Colonic mucosa (tissue), 4 donors: ENCODE measurements around the gene ZBTB43. TPM values are rescaled to one million over a fixed set of nuclear protein-coding genes. Genes with fewer than 3 reads are reported as not detected.

Experiments
- DNase-seq: peaks from one replicate; pipeline ENCODE4 v3.0.0-alpha.2; 2020
- H3K27ac ChIP-seq: fragments of 200-600 bp; one replicate; pipeline ENCODE4 v1.8.0; 2021
- H3K27me3 ChIP-seq: fragments of 200-600 bp; one replicate; pipeline ENCODE4 v1.8.0; 2021
- H3K36me3 ChIP-seq: fragments of 200-600 bp; one replicate; pipeline ENCODE4 v1.8.0; 2021
- H3K4me1 ChIP-seq: fragments of 200-600 bp; one replicate; pipeline ENCODE4 v1.8.0; 2021; ENCODE audit warnings: mild to moderate bottlenecking
- H3K4me3 ChIP-seq: fragments of 200-600 bp; one replicate; pipeline ENCODE4 v1.8.0; 2021
- H3K9ac ChIP-seq, 2 donors: one replicate each; pipeline ENCODE4 v1.7.0; 2013; ENCODE audit warnings: control low read depth in 2 of 2, low read depth in 2 of 2, low read length in 2 of 2
- H3K9me3 ChIP-seq: fragments of 200-600 bp; one replicate; pipeline ENCODE4 v1.8.0; 2021
- intact Hi-C: fragments of 100-400 bp; cut with DNase I; formaldehyde crosslinking; loops from one replicate; pipeline ENCODE4 v1.14.1; 2022
- total RNA-seq, 2 donors: library from RNA; stranded (reverse); fragmentation: NEBNext Ultra II Directional in 1 of 2; extraction: Animal tissue kit (Norgen Biotek cat#: 25700) in 1 of 2; gene quantifications; one replicate each; pipeline ENCODE4 v1.2.1, GENCODE V29; 2021
- TF ChIP-seq, protein P1 (sequence below): fragments of 200-600 bp; IDR thresholded peaks from one replicate; pipeline ENCODE4 v1.8.0; 2022; ENCODE audit warnings: antibody characterized with exemption, mild to moderate bottlenecking
- donor health status: healthy.
- donor health status: DM: no; HTN: no; CAD: no.
- donor health status: DM: no; HTN: no; CAD: no.

ZBTB43 gene
- total RNA-seq, 2 donors from 2014 or later: 16.3 to 18.5 TPM

DNA sequence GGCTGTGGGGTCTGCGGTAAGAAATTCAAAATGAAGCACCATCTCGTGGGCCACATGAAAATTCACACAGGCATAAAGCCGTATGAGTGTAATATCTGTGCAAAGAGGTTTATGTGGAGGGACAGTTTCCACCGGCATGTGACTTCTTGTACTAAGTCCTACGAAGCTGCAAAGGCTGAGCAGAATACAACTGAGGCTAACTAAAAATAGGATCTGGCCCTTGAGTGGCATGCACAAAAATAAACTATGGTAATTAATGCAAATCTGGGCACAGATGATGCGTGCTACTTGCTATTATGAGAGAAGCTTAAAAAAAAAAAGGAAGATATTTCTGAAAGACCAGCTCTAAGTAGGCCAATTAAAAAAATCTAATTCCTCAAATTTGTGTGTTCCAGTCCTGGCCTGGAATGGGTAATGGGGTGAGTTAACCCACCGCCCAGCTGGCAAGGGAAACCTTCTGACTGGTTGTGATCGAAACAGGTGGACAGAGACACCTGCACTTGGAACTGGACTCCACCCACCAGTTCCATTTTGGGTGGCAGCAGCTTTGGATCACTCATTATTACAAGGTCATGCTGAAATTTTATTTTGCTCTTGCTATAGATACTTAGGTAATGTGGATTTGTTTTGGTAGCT, 29.0 kb downstream of the ZBTB43 start:
- Histone ChIP-seq H3K9me3 (no peaks in the 10 kb centered on the region), H3K27me3 (no peaks in the 10 kb centered on the region), H3K9ac (no peak overlapping the region), H3K4me3 (no peak overlapping the region), H3K36me3 (no peaks in the 10 kb centered on the region), H3K4me1 (no peaks in the 10 kb centered on the region), H3K27ac (no peak overlapping the region)
- intact Hi-C loops: no loop called here
- TF ChIP-seq, protein P1, sequence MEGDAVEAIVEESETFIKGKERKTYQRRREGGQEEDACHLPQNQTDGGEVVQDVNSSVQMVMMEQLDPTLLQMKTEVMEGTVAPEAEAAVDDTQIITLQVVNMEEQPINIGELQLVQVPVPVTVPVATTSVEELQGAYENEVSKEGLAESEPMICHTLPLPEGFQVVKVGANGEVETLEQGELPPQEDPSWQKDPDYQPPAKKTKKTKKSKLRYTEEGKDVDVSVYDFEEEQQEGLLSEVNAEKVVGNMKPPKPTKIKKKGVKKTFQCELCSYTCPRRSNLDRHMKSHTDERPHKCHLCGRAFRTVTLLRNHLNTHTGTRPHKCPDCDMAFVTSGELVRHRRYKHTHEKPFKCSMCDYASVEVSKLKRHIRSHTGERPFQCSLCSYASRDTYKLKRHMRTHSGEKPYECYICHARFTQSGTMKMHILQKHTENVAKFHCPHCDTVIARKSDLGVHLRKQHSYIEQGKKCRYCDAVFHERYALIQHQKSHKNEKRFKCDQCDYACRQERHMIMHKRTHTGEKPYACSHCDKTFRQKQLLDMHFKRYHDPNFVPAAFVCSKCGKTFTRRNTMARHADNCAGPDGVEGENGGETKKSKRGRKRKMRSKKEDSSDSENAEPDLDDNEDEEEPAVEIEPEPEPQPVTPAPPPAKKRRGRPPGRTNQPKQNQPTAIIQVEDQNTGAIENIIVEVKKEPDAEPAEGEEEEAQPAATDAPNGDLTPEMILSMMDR: no peak
- no peak for DNase-seq

DNA sequence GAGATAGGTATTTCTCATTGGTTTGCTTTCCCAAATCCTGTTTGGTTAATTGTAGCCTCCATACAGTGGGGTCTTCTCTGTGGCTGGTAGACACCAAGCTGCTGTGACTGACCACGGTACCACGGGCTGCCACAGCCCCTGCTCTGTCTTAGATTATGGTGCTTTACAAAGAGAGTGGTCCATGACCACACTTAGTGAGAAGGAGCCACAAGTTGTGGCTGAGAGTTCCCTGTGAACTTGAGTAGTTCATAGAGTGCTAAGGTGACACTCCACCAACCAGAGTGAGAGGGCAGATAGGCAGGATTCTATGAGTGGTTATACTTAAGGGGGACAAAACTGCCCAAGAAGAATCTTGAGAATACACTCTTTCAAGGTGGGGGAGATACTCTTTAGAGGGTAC, 29.8 kb downstream of the ZBTB43 start:
- Histone ChIP-seq H3K27me3 (no peaks in the 10 kb centered on the region), H3K9ac (no peak overlapping the region), H3K27ac (no peak overlapping the region), H3K36me3 (no peaks in the 10 kb centered on the region), H3K4me1 (no peaks in the 10 kb centered on the region), H3K9me3 (no peaks in the 10 kb centered on the region), H3K4me3 (no peak overlapping the region)
- intact Hi-C loops: no loop called here
- TF ChIP-seq, protein P1: no peak
- no peak for DNase-seq

DNA sequence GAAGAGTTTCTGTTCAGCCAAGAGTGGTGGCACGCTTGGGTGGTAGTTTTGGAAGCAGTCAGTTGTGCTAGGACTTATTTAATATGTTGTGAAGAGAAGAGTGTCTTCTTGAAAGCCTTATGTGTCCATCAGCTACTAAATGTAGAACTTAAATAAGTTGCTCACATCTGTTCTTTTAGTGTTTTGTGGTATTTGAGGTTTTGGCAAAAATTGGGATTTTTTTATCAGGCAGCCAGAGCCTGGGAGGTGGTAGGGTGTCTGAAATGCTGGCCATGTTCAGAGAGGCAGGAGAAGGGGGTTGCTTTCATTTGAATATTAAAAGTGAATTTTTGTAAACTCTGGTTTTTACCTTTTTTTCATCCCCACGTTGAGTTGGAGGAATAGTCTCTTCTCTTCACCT, 31.4 kb downstream of the ZBTB43 start:
- no peaks in the 10 kb centered on the region for H3K36me3 ChIP-seq
- H3K4me1 ChIP-seq: no peaks in the 10 kb centered on the region
- intact Hi-C loops: no loop called here
- H3K27me3 ChIP-seq: no peaks in the 10 kb centered on the region
- H3K9me3 ChIP-seq: no peaks in the 10 kb centered on the region
- no peak overlapping the region for H3K4me3 ChIP-seq
- DNase-seq: no peak
- TF ChIP-seq, protein P1: no peak
- H3K27ac ChIP-seq: no peak overlapping the region
- H3K9ac ChIP-seq: no peak overlapping the region

DNA sequence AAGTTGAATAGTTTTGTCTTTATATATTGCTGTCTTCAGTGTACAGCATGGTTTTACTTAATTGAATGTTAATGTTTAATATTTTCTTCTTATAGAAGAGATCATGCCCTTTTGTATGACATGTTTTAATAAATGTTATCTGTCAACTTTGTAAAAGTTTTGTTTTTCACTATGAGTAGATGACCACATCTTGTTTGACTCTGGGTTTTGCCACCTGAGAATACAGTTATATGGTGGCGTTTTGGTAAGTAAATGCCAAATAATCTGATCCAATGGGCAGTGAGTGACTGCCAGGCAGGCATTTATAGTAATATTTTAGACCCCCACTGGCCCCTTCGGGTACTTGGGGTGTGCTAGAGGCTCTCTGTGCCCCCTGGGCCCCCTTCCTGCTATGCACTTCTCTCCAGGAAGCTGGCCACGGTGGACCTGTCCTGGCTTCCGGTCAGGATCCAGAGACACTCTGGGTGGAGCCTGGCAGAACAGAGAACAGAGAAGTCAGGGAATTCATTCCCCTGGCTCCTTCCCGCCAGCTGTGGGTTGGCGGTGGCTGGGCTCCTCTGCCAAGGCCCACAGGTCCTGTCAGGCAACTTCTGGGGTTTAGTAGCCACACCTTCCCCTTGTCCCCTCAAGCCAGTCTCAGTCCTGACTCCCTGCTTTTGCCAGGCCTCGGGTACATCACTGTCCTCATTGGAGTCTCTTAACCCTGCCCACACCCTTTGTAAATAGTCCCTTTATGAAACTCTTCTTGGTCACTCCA, 33.4 kb downstream of the ZBTB43 start:
- Histone ChIP-seq H3K9ac (no peak overlapping the region), H3K27me3 (no peaks in the 10 kb centered on the region), H3K27ac (no peak overlapping the region), H3K36me3 (no peaks in the 10 kb centered on the region), H3K9me3 (no peaks in the 10 kb centered on the region), H3K4me3 (no peak overlapping the region), H3K4me1 (no peaks in the 10 kb centered on the region)
- DNase-seq: no peak
- TF ChIP-seq, protein P1: no peak
- intact Hi-C loops: no loop called here

DNA sequence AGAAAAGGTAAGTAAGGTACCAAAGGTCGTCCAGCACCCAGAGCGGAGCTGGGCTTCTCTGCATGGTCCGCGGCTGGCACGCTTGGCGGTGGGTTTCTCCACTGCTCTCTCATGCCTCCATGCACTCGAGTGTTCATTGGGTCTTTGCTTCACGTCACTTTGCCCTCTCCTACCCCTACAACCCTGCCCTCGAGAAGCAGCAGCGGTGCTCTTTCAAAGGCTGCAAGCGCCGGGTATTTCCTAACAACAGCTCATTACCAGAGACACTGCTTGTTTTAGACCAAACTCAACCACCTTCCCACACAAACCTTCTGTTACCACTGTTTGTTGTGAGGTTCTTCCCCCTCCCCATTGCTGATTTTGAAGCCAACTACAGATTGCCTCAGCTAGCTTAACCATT, 34.1 kb downstream of the ZBTB43 start:
- no peak overlapping the region for H3K4me3 ChIP-seq
- no peak overlapping the region for H3K27ac ChIP-seq
- no peaks in the 10 kb centered on the region for H3K36me3 ChIP-seq
- TF ChIP-seq, protein P1: no peak
- intact Hi-C loops: no loop called here
- no peaks in the 10 kb centered on the region for H3K4me1 ChIP-seq
- no peak for DNase-seq
- H3K27me3 ChIP-seq: no peaks in the 10 kb centered on the region
- no peaks in the 10 kb centered on the region for H3K9me3 ChIP-seq
- no peak overlapping the region for H3K9ac ChIP-seq
